ENCODE data around the gene PDZRN4. TPM values are rescaled to one million over a fixed set of nuclear protein-coding genes. Genes with fewer than 3 reads are reported as not detected.

Gene PDZRN4
- total RNA-seq, 4 donors from 2014 or later, result 22.8 to 197 (median 176) TPM

- DNase-seq (ENCODE audit: low spot score in 2 of 2), result no peak
- H3K4me1 ChIP-seq, result peaks cover 0 to 16% (median 2%) of the 10 kb centered on the region in 4 donors
- WGBS, 2 donors, result 56 to 67% methylated on average over 1 of the region's 1 CpG
- H3K4me3 ChIP-seq, result no peak overlapping the region
- H3K36me3 ChIP-seq, result no peaks in the 10 kb centered on the region
- no peaks in the 10 kb centered on the region for H3K27me3 ChIP-seq
- TF ChIP-seq EP300 (IDR thresholded peaks at IDR 0.05) (no peak), CTCF (IDR thresholded peaks at IDR 0.05) (no peak), POLR2A (IDR thresholded peaks at IDR 0.05) (no peak)
- H3K27ac ChIP-seq, result no peak overlapping the region
- no peaks in the 10 kb centered on the region for H3K9me3 ChIP-seq
These were observed 35.9 kb downstream of the PDZRN4 start for GRCh38 chr12:41224066-41224465.

GRCh38 chr12:41225179-41225578, 37.1 kb downstream of the PDZRN4 start:
- Histone ChIP-seq H3K27ac (no peak overlapping the region), H3K27me3 (no peaks in the 10 kb centered on the region), H3K36me3 (no peaks in the 10 kb centered on the region), H3K9me3 (no peaks in the 10 kb centered on the region), H3K4me1 (peaks cover 0 to 27% (median 9%) of the 10 kb centered on the region in 4 donors), H3K4me3 (no peak overlapping the region)
- WGBS, 2 donors, result 85 to 95% methylated on average over 1 of the region's 1 CpG
- DNase-seq (ENCODE audit: low spot score in 2 of 2), result no peak
- TF ChIP-seq EP300 (IDR thresholded peaks at IDR 0.05) (no peak), POLR2A (IDR thresholded peaks at IDR 0.05) (no peak), CTCF (IDR thresholded peaks at IDR 0.05) (no peak)

GRCh38 chr12:41228066-41228820, 40.1 kb downstream of the PDZRN4 start:
- TF ChIP-seq CTCF (IDR thresholded peaks at IDR 0.05) (no peak), POLR2A (IDR thresholded peaks at IDR 0.05) (no peak), EP300 (IDR thresholded peaks at IDR 0.05) (no peak)
- H3K27me3 ChIP-seq, result no peaks in the 10 kb centered on the region

GRCh38 chr12:41230756-41231155, 42.6 kb downstream of the PDZRN4 start:
- Histone ChIP-seq H3K27ac (no peak overlapping the region), H3K9me3 (no peaks in the 10 kb centered on the region), H3K4me3 (no peak overlapping the region), H3K27me3 (no peaks in the 10 kb centered on the region), H3K36me3 (no peaks in the 10 kb centered on the region), H3K4me1 (peaks cover 0 to 35% (median 10%) of the 10 kb centered on the region in 4 donors)
- TF ChIP-seq CTCF (IDR thresholded peaks at IDR 0.05) (no peak), POLR2A (IDR thresholded peaks at IDR 0.05) (no peak)
- 34 to 42% methylated on average over 1 of the region's 1 CpG for WGBS, 2 donors
- no peak for DNase-seq (ENCODE audit: low spot score in 2 of 2)

More at GRCh38 chr12:41228066-41228820, 40.1 kb downstream of the PDZRN4 start:
- H3K36me3 ChIP-seq, result no peaks in the 10 kb centered on the region
- H3K4me3 ChIP-seq, result no peak overlapping the region
- peaks cover 0 to 35% (median 10%) of the 10 kb centered on the region in 4 donors for H3K4me1 ChIP-seq
- whole genome bisulfite sequencing, 2 donors, result 38 to 39% methylated on average over 3 of the region's 3 CpGs
- H3K27ac ChIP-seq, result no peak overlapping the region
- DNase-seq (ENCODE audit: low spot score in 2 of 2), result no peak
- H3K9me3 ChIP-seq, result no peaks in the 10 kb centered on the region

GRCh38 chr12:41234692-41235091, 46.6 kb downstream of the PDZRN4 start:
- no peak overlapping the region for H3K27ac ChIP-seq
- TF ChIP-seq POLR2A (IDR thresholded peaks at IDR 0.05) (no peak), CTCF (IDR thresholded peaks at IDR 0.05) (no peak), EP300 (IDR thresholded peaks at IDR 0.05) (no peak)
- DNase-seq (ENCODE audit: low spot score in 2 of 2), result no peak
- no peaks in the 10 kb centered on the region for H3K9me3 ChIP-seq
- WGBS, 2 donors, result 27 to 29% methylated on average over 4 of the region's 4 CpGs
- H3K27me3 ChIP-seq, result no peaks in the 10 kb centered on the region
- H3K36me3 ChIP-seq, result no peaks in the 10 kb centered on the region
- no peak overlapping the region for H3K4me3 ChIP-seq
- peaks cover 0 to 16% (median 4%) of the 10 kb centered on the region in 4 donors for H3K4me1 ChIP-seq

Measured in tibial nerve (tissue), 4 donors.